CD4-positive, alpha-beta memory T cell (primary cell): ENCODE measurements around the gene PDLIM3. TPM values are rescaled to one million over a fixed set of nuclear protein-coding genes. Genes with fewer than 3 reads are reported as not detected.
A peak's percentile ranks its signal among the peaks of the same experiment; 100 is the strongest.

ENCODE experiments used
- CTCF ChIA-PET: fragments of 350-600 bp; sonication (Branson Sonifier 250); formaldehyde crosslinking; loops from one replicate; lab custom pipeline; 2021; ENCODE audit warnings: inconsistent platforms; ENCODE audit not compliant: partially characterized antibody; lab: Charles Lee
- POLR2A ChIA-PET: fragments of 350-600 bp; sonication (Branson Sonifier 250); formaldehyde crosslinking; loops from one replicate; lab custom pipeline; 2021; ENCODE audit not compliant: partially characterized antibody; lab: Charles Lee
- DNase-seq, 5 donors: peaks; one replicate each; pipeline versions ENCODE4 v3.0.0 to v3.0.0-alpha.2; 2020 to 2022; ENCODE audit warnings: mixed read lengths in 1 of 5
- H3K27ac ChIP-seq: one replicate; pipeline ENCODE4 v1.7.0; 2013; ENCODE audit warnings: low read depth, low read length
- H3K27me3 ChIP-seq: 2 replicates; pipeline ENCODE4 v1.7.0; 2013; ENCODE audit warnings: mild to moderate bottlenecking, low read length, moderate library complexity; ENCODE audit not compliant: insufficient read depth
- H3K36me3 ChIP-seq: 2 replicates; pipeline ENCODE4 v1.7.0; 2013; ENCODE audit warnings: mild to moderate bottlenecking, low read length, moderate library complexity; ENCODE audit not compliant: insufficient read depth
- H3K4me1 ChIP-seq: 2 replicates; pipeline ENCODE4 v1.7.0; 2013; ENCODE audit warnings: mild to moderate bottlenecking, low read length, moderate library complexity; ENCODE audit not compliant: insufficient read depth
- H3K4me3 ChIP-seq, 2 donors: one replicate each; pipeline ENCODE4 v1.7.0; 2013; ENCODE audit warnings: low read length in 2 of 2, mild to moderate bottlenecking in 1 of 2
- H3K9me3 ChIP-seq, 2 donors: one replicate each; pipeline ENCODE4 v1.7.0; 2013; ENCODE audit warnings: low read length in 2 of 2, control low read depth in 1 of 2; ENCODE audit not compliant: control insufficient read depth in 1 of 2
- H3K27ac Mint-ChIP-seq, 7 donors: one replicate each; pipeline ENCODE4 v1.8.0; 2020 to 2021; ENCODE audit warnings: mixed read lengths in 7 of 7, mild to moderate bottlenecking in 6 of 7, inconsistent platforms in 3 of 7, moderate library complexity in 3 of 7
- H3K27me3 Mint-ChIP-seq, 2 donors: one replicate each; pipeline ENCODE4 v1.8.0; 2020 to 2021; ENCODE audit warnings: mixed read lengths in 2 of 2
- H3K36me3 Mint-ChIP-seq, 2 donors: one replicate each; pipeline ENCODE4 v1.8.0; 2020 to 2021; ENCODE audit warnings: mixed read lengths in 2 of 2, inconsistent platforms in 1 of 2, mild to moderate bottlenecking in 1 of 2
- H3K4me1 Mint-ChIP-seq, 4 donors: one replicate each; pipeline ENCODE4 v1.8.0; 2020 to 2021; ENCODE audit warnings: mixed read lengths in 4 of 4, mild to moderate bottlenecking in 1 of 4
- H3K4me3 Mint-ChIP-seq, 8 donors: one replicate each; pipeline ENCODE4 v1.8.0; 2020 to 2021; ENCODE audit warnings: mixed read lengths in 8 of 8, mild to moderate bottlenecking in 7 of 8, moderate library complexity in 6 of 8, inconsistent platforms in 3 of 8
- H3K9me3 Mint-ChIP-seq, 8 donors: one replicate each; pipeline ENCODE4 v1.8.0; 2020 to 2021; ENCODE audit warnings: mixed read lengths in 8 of 8, mild to moderate bottlenecking in 5 of 8, inconsistent platforms in 3 of 8, moderate library complexity in 1 of 8
- intact Hi-C: fragments of 100-400 bp; cut with micrococcal nuclease; formaldehyde crosslinking; loops from one replicate; pipeline ENCODE4 v1.15.1; 2023
- polyA plus RNA-seq, 2 donors: library from polyadenylated mRNA; unstranded; fragments of 300-500 nt; fragmentation: Illumina TruSeq; gene quantifications; one replicate each; pipeline ENCODE4 v1.2.3, GENCODE V29; 2021
- total RNA-seq, 2 experiments: library from RNA; stranded (reverse); gene quantifications; one replicate each; pipeline ENCODE4 v1.2.3, GENCODE V29; 2021

The PDLIM3 gene
- total and polyA plus RNA-seq, 4 experiments from 2014 or later = not detected

DNA sequence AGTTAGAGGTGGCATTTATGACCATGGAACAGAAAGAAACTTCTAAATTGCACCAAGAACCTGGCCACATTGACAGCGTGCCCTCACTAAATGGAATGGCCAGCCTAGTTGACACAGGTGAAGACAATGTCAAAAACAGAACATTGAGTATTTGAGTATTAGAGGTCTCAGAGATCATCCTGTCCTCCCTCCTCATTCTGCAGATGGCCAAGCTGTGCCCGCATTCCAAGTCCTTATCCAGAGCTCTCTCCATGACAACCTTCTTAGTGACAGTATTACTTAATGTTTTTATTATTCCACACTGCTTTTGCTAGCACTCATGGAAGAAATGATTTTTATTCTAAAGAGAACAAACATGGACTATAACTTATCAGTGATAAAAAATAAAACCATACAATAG, 53.9 kb downstream of the PDLIM3 start:
- H3K4me1 ChIP-seq = no peaks in the 10 kb centered on the region
- H3K4me1 Mint-ChIP-seq = no peaks in the 10 kb centered on the region
- ChIA-PET CTCF (no interaction called here), POLR2A (no interaction called here)
- H3K4me3 Mint-ChIP-seq = no peak overlapping the region
- peaks cover 0 to 5% (median 0%) of the 10 kb centered on the region in 8 donors for H3K9me3 Mint-ChIP-seq
- no peak for DNase-seq
- H3K9me3 ChIP-seq = no peaks in the 10 kb centered on the region
- no peak overlapping the region for H3K4me3 ChIP-seq
- no peak overlapping the region for H3K27ac ChIP-seq
- no peaks in the 10 kb centered on the region for H3K36me3 Mint-ChIP-seq
- H3K36me3 ChIP-seq = no peaks in the 10 kb centered on the region
- peaks cover 25 to 28% of the 10 kb centered on the region in 2 donors for H3K27me3 Mint-ChIP-seq
- H3K27ac Mint-ChIP-seq = no peak overlapping the region
- intact Hi-C loops = no loop called here
- peaks cover 5% of the 10 kb centered on the region for H3K27me3 ChIP-seq

DNA sequence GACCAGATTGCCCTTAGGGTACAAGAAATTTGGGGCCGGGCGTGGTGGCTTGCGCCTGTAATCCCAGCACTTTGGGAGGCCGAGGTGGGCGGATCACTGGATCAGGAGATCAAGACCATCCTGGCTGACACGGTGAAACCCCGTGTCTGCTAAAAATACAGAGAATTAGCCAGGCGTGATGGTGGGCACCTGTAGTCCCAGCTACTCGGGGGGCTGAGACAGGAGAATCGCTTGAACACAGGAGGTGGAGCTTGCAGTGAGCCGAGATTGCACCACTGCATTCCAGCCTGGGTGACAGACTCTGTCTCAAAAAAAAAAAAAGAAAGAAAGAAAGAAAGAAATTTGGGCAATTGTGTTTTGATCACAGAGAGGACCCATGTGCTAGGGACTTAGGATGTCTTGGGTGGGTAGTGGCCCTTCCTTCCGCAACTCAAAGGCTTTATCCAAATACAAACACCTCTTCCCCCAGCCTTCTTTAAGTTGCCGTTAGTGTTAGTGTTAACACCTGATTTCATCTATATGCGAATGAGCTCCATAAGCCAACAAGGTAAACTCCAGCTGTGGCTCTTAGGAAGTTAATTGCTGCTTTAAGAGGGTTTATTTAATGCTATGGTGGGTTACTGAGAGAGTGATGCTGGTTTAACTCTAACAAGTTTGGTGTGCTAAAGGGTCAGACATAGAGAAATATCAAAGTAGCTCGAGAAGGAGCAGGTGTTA, 55.1 kb downstream of the PDLIM3 start:
- H3K9me3 Mint-ChIP-seq = peaks cover 0 to 2% (median 0%) of the 10 kb centered on the region in 8 donors
- H3K27me3 Mint-ChIP-seq = peaks cover 23 to 26% of the 10 kb centered on the region in 2 donors
- H3K4me1 ChIP-seq = no peaks in the 10 kb centered on the region
- H3K36me3 Mint-ChIP-seq = no peaks in the 10 kb centered on the region
- no peaks in the 10 kb centered on the region for H3K4me1 Mint-ChIP-seq
- ChIA-PET CTCF (interaction anchor here (0.7 kb wide), 1 partner anchor 13 kb away, joined by 3 read pairs; no protein-coding TSS in a partner anchor), POLR2A (no interaction called here)
- no peaks in the 10 kb centered on the region for H3K9me3 ChIP-seq
- intact Hi-C loops = no loop called here
- no peak overlapping the region for H3K4me3 Mint-ChIP-seq
- H3K36me3 ChIP-seq = no peaks in the 10 kb centered on the region
- DNase-seq = no peak
- H3K4me3 ChIP-seq = no peak overlapping the region
- H3K27ac ChIP-seq = no peak overlapping the region
- H3K27me3 ChIP-seq = peaks cover 5% of the 10 kb centered on the region
- no peak overlapping the region for H3K27ac Mint-ChIP-seq

DNA sequence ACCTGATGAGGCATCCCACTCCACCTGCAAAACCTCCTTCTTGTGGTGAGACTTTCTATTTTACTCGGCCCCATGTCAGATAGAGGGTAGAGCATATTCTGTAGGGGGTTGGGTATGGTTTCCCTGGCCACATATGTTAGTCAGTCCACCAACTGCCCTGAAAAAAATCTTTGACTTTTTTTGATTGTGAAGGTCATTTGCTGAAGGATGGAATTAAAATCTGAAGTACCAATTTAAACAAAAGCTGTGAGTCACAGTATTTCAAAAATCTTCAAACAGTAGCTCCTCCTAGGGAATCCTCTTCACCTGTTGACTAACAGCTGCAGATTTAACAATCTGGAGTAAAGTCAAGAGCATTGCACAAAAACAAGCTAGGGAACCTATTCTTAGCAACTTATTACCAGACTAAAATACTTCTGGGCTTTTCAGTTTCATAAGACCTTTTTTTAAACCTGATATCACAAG, 55.8 kb downstream of the PDLIM3 start:
- H3K4me3 Mint-ChIP-seq = no peak overlapping the region
- peaks cover 25 to 26% of the 10 kb centered on the region in 2 donors for H3K27me3 Mint-ChIP-seq
- no peaks in the 10 kb centered on the region for H3K36me3 Mint-ChIP-seq
- intact Hi-C loops = loop anchor here (10.0 kb wide), 1 partner anchor 745 kb away; the partner anchor contains the start of gene CENPU
- Histone ChIP-seq H3K9me3 (no peaks in the 10 kb centered on the region), H3K27me3 (peaks cover 5% of the 10 kb centered on the region), H3K27ac (no peak overlapping the region), H3K4me3 (no peak overlapping the region), H3K4me1 (no peaks in the 10 kb centered on the region), H3K36me3 (no peaks in the 10 kb centered on the region)
- H3K27ac Mint-ChIP-seq = no peak overlapping the region
- ChIA-PET POLR2A (no interaction called here), CTCF (no interaction called here)
- no peaks in the 10 kb centered on the region for H3K4me1 Mint-ChIP-seq
- H3K9me3 Mint-ChIP-seq = peaks cover 0 to 2% (median 0%) of the 10 kb centered on the region in 8 donors
- DNase-seq = no peak

DNA sequence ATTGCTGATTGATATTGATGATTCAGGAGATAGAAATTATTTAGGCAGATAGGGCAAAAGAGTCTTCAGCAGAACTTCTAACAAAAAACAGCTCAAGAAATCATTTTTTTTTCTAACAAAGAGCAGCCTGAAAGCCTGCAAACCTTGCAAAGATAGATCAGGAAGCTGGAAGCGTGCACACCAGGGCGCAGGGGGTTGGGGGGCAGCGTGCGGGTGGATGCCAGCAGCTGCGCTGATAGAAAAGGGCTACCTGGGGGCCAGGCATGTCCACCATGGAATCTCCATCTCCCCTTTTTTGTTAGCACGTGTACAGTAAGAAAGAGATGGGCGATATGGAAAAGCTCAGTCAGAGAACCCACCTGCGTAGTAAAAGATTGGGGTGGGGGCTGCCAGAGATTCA, 62.1 kb downstream of the PDLIM3 start:
- no peak overlapping the region for H3K4me3 ChIP-seq
- DNase-seq = no peak
- H3K27ac ChIP-seq = no peak overlapping the region
- peaks cover 14% of the 10 kb centered on the region in 2 donors for H3K27me3 Mint-ChIP-seq
- POLR2A ChIA-PET = no interaction called here
- intact Hi-C loops = loop anchor here (5.0 to 10.0 kb wide), 4 partner anchors 646 to 1114 kb away; partner anchors contain the start of genes ACSL1 and CENPU
- H3K4me3 Mint-ChIP-seq = no peak overlapping the region
- no peaks in the 10 kb centered on the region for H3K27me3 ChIP-seq
- H3K9me3 Mint-ChIP-seq = peaks cover 0 to 1% (median 0%) of the 10 kb centered on the region in 8 donors
- no peaks in the 10 kb centered on the region for H3K36me3 Mint-ChIP-seq
- no peaks in the 10 kb centered on the region for H3K9me3 ChIP-seq
- CTCF ChIA-PET = interaction anchor here (1.0 to 2.1 kb wide), 3 partner anchors 13 to 125 kb away, joined by 3 to 8 read pairs (median 6); no protein-coding TSS in a partner anchor
- peaks cover 6 to 17% (median 10%) of the 10 kb centered on the region in 4 donors for H3K4me1 Mint-ChIP-seq
- peaks cover 16% of the 10 kb centered on the region for H3K4me1 ChIP-seq
- no peaks in the 10 kb centered on the region for H3K36me3 ChIP-seq
- no peak overlapping the region for H3K27ac Mint-ChIP-seq

GRCh38 chr4:185472103-185472542, 63.2 kb downstream of the PDLIM3 start:
- Mint-ChIP-seq H3K9me3 (peaks cover 0 to 1% (median 0%) of the 10 kb centered on the region in 8 donors), H3K4me3 (peak overlapping the region; percentile 86 to 94 (median 92)), H3K36me3 (no peaks in the 10 kb centered on the region), H3K27me3 (peaks cover 5 to 7% of the 10 kb centered on the region in 2 donors), H3K27ac (peak overlapping the region in 6 of 7 donors; percentile 76 to 93 (median 86)), H3K4me1 (peaks cover 6 to 17% (median 10%) of the 10 kb centered on the region in 4 donors)
- Histone ChIP-seq H3K4me1 (peaks cover 16% of the 10 kb centered on the region), H3K9me3 (no peaks in the 10 kb centered on the region), H3K36me3 (no peaks in the 10 kb centered on the region), H3K4me3 (peak overlapping the region; percentile 17 to 72), H3K27ac (no peak overlapping the region), H3K27me3 (no peaks in the 10 kb centered on the region)
- peak in 1 of 5 donors; percentile 15 for DNase-seq
- intact Hi-C loops = loop anchor here (5.0 to 10.0 kb wide), 4 partner anchors 645 to 1115 kb away; partner anchors contain the start of genes ACSL1 and CENPU
- CTCF ChIA-PET = interaction anchor here (1.8 to 2.1 kb wide), 2 partner anchors 14 to 125 kb away, joined by 6 to 9 read pairs; no protein-coding TSS in a partner anchor
- POLR2A ChIA-PET = interaction anchor here (1.0 to 1.4 kb wide), 2 partner anchors 46 to 76 kb away, joined by 5 to 6 read pairs; partner anchors contain the start of genes ANKRD37 and LRP2BP

- Mint-ChIP-seq H3K36me3 (no peaks in the 10 kb centered on the region), H3K4me3 (peak within 1 kb of the TSS; percentile 88 to 94 (median 92)), H3K9me3 (peaks cover 0 to 1% (median 0%) of the 10 kb centered on the region in 8 donors), H3K27me3 (peaks cover 0 to 2% of the 10 kb centered on the region in 2 donors), H3K4me1 (peaks cover 6 to 17% (median 10%) of the 10 kb centered on the region in 4 donors), H3K27ac (peak within 1 kb of the TSS; percentile 69 to 93 (median 90))
- intact Hi-C loops = loop anchor here (1.0 to 10.0 kb wide), 11 partner anchors 46 to 1967 kb away; partner anchors contain the start of genes ACSL1, ANKRD37, CASP3 and CENPU
- H3K27ac ChIP-seq = peak within 1 kb of the TSS; percentile 28
- POLR2A ChIA-PET = interaction anchor here (1.0 to 1.9 kb wide), 3 partner anchors 45 to 75 kb away, joined by 5 to 6 read pairs (median 5); partner anchors contain the start of genes ANKRD37, LRP2BP and UFSP2
- peaks cover 16% of the 10 kb centered on the region for H3K4me1 ChIP-seq
- DNase-seq = peak; percentile 83 to 90 (median 87)
- H3K9me3 ChIP-seq = no peaks in the 10 kb centered on the region
- H3K27me3 ChIP-seq = no peaks in the 10 kb centered on the region
- H3K4me3 ChIP-seq = peak within 1 kb of the TSS; percentile 72 to 88
- no peaks in the 10 kb centered on the region for H3K36me3 ChIP-seq
- CTCF ChIA-PET = interaction anchor here (1.8 to 2.1 kb wide), 2 partner anchors 14 to 126 kb away, joined by 6 to 9 read pairs; no protein-coding TSS in a partner anchor
These were observed 63.8 kb downstream of the PDLIM3 start, which contains the start of gene CCDC110 for GRCh38 chr4:185471235-185472102. Gene CCDC110, minus strand, starts transcription at chr4:185471733. Its CDS starts 50 bp downstream, at chr4:185471683.
